GM12872 (cell line): ENCODE data around the gene FAT4.

Experiments used
- CTCF ChIP-seq: IDR thresholded peaks from 3 replicates; pipeline ENCODE4 v1.5.1; 2011; ENCODE audit warnings: low read depth, mild to moderate bottlenecking, low read length, moderate library complexity; ENCODE audit not compliant: insufficient read depth

Gene FAT4

GRCh38 chr4:125358453-125358852 is 43.7 kb downstream of the FAT4 start:
- no peak for TF ChIP-seq CTCF

- TF ChIP-seq CTCF, result no peak
These were observed 44.6 kb downstream of the FAT4 start for GRCh38 chr4:125359363-125359762.

- TF ChIP-seq CTCF, result no peak
These were observed 45.3 kb downstream of the FAT4 start for GRCh38 chr4:125359960-125360634.

GRCh38 chr4:125360727-125361126 is 46.0 kb downstream of the FAT4 start:
- no peak for TF ChIP-seq CTCF
